ENCODE measurements around the gene TNFAIP8L1.
A peak's percentile ranks its signal among the peaks of the same experiment; 100 is the strongest.

The TNFAIP8L1 gene

GRCh38 chr19:4624301-4624700, 15.0 kb upstream of the TNFAIP8L1 start:
- TF ChIP-seq CTCF (IDR thresholded peaks at IDR 0.05; ENCODE audit: insufficient read depth, low read depth, low read length, missing control alignments) = no peak
- no peak overlapping the region for H3K4me3 ChIP-seq (ENCODE audit: low read depth, low read length)
- no peak for DNase-seq (ENCODE audit: low read depth)

- TF ChIP-seq CTCF (IDR thresholded peaks at IDR 0.05; ENCODE audit: insufficient read depth, low read depth, low read length, missing control alignments) = peak; percentile 9
- DNase-seq (ENCODE audit: low read depth) = peak; percentile 35
- H3K4me3 ChIP-seq (ENCODE audit: low read depth, low read length) = no peak overlapping the region
Observed at GRCh38 chr19:4624733-4625362, 14.5 kb upstream of the TNFAIP8L1 start.

GRCh38 chr19:4633140-4633967, 6.0 kb upstream of the TNFAIP8L1 start:
- peak; percentile 91 for TF ChIP-seq CTCF (IDR thresholded peaks at IDR 0.05; ENCODE audit: insufficient read depth, low read depth, low read length, missing control alignments)
- DNase-seq (ENCODE audit: low read depth) = peak; percentile 69
- no peak overlapping the region for H3K4me3 ChIP-seq (ENCODE audit: low read depth, low read length)

- no peak for TF ChIP-seq CTCF (IDR thresholded peaks at IDR 0.05; ENCODE audit: insufficient read depth, low read depth, low read length, missing control alignments)
- peak overlapping the region; percentile 53 for H3K4me3 ChIP-seq (ENCODE audit: low read depth, low read length)
- DNase-seq (ENCODE audit: low read depth) = no peak
Observed at GRCh38 chr19:4635754-4636116, 3.6 kb upstream of the TNFAIP8L1 start.

GRCh38 chr19:4636151-4636717, 3.1 kb upstream of the TNFAIP8L1 start:
- peak overlapping the region; percentile 53 for H3K4me3 ChIP-seq (ENCODE audit: low read depth, low read length)
- TF ChIP-seq CTCF (IDR thresholded peaks at IDR 0.05; ENCODE audit: insufficient read depth, low read depth, low read length, missing control alignments) = peak; percentile 89
- peak; percentile 68 for DNase-seq (ENCODE audit: low read depth)

- H3K4me3 ChIP-seq (ENCODE audit: low read depth, low read length) = no peak overlapping the region
- no peak for DNase-seq (ENCODE audit: low read depth)
- TF ChIP-seq CTCF (IDR thresholded peaks at IDR 0.05; ENCODE audit: insufficient read depth, low read depth, low read length, missing control alignments) = no peak
Observed at GRCh38 chr19:4636761-4637160, 2.6 kb upstream of the TNFAIP8L1 start.
